ENCODE measurements around the gene CHIT1.

DNA sequence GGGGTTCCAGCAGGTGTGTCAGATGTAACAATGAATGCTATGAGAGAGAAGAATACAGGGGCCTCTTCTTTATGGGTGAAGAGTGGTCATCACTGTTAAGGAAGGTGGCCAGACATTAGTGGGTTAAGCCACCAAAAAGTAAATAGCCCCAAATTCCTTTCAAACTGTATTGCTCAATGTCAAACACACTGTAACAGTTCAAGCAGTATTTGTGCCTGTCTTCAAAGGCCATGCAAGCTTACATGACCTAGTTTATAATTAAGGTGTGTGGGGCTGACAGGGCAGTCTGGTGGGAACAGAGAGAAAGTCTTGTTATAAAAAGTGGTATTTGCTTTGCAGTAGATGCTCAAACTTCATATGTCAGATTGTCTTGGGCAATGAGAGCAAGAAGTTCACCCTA, 18.5 kb downstream of the CHIT1 start:
- TF ChIP-seq POLR2A (IDR thresholded peaks at IDR 0.05; ENCODE audit: low read length) = no peak
- TF ChIP-seq GATA1 (IDR thresholded peaks at IDR 0.05; ENCODE audit: low read depth, low read length) = no peak
